NCI-H524 treated with DMSO at 0.1 percent for 48 hours (cell line): Measurements from ENCODE around the gene E2F2.

Experiments
- DNase-seq: peaks from one replicate; lab custom pipeline; 2025; lab: John Stamatoyannopoulos, UW

Gene E2F2

GRCh38 chr1:23483321-23484252 lies 47.4 kb downstream of the E2F2 start, which contains the start of gene ASAP3:
Gene ASAP3, minus strand, starts transcription at chr1:23484179. Its CDS starts 46 bp downstream, at chr1:23484133.
- no peak for DNase-seq

DNA sequence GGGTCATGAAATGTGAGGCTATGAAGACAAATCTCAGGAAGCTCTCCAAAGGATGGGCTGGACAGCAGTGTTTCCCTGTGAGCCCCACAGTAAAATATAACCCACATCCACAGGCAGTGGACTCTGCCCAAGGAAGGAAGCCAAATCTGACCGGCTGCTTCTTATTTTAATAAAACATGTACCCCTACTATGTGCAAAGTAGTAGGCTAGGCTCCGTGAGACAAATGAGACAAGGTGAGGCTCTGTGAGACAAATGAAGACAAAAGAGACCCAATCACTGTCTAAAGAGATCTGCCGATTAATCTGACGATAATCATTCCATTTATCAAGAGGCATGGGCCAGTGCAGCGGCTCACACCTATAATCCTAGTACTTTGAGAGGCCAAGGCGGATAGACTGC lies 49.1 kb downstream of the E2F2 start:
- DNase-seq, result no peak

GRCh38 chr1:23481026-23481597 lies 49.9 kb downstream of the E2F2 start:
- no peak for DNase-seq

DNA sequence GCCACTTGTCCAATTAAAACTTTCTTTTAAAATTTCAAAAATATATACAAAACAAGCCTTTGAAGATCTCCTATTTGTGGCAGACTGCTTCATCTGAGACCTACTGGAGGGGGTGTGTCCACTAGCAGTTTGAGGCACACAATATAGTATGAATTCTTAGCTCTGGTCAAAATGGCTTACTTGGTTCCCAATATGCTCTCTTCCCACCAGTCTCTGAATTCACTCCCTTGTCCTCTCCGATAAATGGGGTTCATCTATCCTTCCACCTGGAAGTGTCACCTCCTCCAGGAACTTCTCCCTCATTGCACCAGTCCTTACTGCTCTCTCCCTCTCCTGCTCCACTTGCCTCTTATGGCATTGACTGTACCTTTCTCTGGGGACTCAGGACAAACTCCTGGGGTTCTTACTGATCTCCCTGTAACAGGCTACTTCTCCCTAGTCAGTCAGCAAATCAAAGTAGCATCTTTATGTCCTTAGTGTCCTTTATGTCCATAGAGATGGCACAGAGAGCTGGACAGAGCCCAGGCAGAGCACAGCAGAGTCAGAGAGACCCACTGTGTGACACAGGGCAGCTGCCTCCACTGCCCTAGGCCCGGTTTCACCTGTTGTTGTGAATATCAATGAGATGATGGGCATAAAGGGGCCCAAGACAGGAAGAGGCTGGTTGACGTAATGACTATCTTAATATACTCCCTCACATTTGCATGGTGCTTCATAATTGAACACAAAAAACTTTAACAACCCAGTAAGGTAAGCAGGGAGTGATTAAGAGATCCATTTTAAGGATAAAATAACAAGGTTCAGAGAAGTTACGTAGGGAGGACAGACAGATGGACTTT lies 50.6 kb downstream of the E2F2 start:
- no peak for DNase-seq

- DNase-seq, result no peak
These were observed 51.4 kb downstream of the E2F2 start for GRCh38 chr1:23479666-23479941.

DNA sequence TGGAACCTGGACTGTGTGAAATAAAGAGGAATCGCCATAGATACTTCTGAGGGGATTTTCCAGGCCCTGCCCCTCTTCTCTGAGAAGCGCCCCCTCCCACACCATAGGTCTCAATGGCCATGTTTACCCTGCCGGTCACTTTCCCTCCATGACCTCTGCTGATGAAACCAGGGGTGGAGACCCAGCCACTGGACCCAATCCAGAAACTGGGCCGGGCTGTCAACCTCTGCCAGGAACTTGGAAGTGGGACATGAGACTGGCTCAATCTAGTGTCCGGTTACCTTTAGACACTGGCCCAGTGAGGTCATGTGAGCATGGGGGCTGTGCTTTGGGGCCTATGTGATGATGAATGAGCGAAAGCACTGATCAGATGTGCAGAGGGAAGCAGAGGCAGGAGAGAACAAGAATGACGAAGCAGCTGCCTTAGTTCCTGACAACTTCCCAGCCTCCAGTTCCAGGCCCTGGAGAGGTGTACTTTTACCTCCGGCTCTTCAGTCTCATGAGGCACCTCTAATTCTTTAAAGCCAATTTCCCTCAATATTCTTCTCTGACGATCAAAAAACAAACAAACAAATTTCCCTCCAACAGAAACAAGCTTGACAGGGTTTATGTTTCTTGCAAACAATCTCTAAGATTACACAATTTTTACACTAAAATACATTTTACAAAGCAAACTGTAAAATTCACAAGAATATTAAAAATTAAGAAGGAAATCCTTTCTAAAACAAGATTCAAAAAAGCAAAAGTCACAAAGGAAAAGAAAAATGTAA lies 52.0 kb downstream of the E2F2 start:
- DNase-seq, result no peak

- no peak for DNase-seq
These were observed 53.5 kb downstream of the E2F2 start for GRCh38 chr1:23477359-23478144.

GRCh38 chr1:23475641-23476040 lies 55.4 kb downstream of the E2F2 start:
- no peak for DNase-seq

DNA sequence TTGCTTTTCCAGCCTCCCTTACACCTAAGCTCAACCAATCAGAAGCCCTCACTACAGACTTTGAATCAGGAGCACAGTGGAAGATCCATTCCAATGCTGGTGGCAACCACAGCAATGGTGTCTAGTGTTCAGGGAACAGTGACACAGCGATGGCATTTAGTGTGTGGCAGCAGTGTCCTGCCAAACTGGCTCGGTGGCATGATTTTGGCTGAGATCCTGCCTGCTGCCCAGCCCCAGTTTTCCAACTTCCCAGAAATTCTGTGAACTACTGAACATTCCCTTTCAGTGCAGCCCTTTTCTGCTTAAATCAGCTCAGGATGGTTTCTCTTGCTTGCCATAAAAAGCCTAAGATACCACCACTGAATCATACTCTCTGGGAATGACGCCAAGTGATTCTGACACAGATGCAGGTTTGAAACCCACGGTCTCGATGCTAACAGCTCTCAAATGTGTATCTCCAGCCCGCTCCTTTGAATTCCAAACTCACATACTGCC lies 55.9 kb downstream of the E2F2 start:
- no peak for DNase-seq

- no peak for DNase-seq
These were observed 57.8 kb downstream of the E2F2 start for GRCh38 chr1:23473037-23473800.

GRCh38 chr1:23472351-23473036 lies 58.5 kb downstream of the E2F2 start:
- DNase-seq, result no peak

GRCh38 chr1:23471473-23472075 lies 59.5 kb downstream of the E2F2 start:
- no peak for DNase-seq

GRCh38 chr1:23470282-23471070 lies 60.6 kb downstream of the E2F2 start:
- no peak for DNase-seq

DNA sequence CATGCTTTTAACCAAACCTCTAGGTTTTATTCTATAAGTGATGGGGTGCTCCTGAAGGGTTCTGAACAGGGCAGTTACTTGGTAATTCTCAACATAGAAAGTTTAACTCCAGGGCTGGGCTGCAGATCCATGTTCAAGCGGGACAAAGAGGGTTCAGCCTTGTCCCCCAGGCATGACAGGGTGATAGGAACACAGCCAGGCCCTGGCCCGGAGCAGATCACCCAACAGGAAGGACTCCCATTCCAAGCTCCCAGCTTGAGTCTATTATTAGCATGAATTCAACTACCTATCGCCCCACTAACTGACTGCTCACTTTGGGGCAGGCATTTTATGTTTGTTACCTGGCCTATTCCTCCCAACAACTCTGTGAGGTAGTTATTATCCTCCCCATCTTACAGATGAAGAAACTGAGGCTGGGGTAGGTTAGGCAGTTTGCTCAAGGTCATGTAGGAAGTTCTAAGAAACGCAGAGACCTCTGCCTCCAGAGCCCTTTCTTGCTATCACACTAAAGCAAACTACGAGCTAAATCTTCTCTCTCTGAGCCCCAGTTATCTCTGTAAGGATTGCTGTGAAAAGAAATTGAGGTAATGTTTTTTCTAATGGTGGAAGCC lies 61.6 kb downstream of the E2F2 start:
- no peak for DNase-seq

GRCh38 chr1:23466423-23466989 lies 64.5 kb downstream of the E2F2 start:
- DNase-seq, result no peak

DNA sequence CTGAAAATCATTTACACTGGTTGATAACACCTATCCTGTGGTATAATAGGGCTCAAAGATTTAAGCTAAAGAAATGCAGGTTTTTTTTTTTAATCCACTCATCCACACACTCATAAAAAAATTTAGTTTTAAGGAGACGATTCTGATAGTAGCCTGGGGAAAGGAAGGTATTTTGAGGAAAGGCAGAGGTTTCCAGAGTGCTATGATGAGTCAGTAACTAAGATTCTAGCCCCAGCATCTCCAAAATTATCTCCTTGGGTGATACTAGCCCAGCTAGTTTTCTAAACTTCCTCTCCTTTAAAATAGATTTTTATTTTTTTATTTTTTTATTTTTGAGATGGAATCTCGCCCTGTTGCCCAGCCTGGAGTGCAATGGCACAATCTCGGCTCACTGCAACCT lies 67.7 kb downstream of the E2F2 start:
- DNase-seq, result no peak

- DNase-seq, result no peak
These were observed 68.3 kb downstream of the E2F2 start for GRCh38 chr1:23462766-23463165.

DNA sequence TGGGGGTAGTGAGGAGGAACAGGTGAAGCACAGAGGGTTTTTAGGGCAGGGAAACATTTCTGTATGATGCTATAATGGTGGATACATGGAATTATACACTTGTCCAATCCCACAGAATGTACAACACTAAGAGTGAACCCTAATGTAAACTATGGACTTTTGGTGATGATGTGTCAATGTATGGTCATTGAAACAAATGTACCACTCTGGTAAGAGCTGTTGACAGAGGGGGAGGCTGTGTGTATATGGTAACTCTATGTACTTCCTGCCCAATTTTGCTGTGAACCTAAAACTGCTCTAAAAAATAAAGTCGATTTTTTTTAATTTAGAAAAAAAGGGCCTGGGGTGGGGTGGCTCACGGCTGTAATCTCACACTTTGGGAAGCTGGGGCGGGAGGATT lies 70.0 kb downstream of the E2F2 start:
- no peak for DNase-seq
